SK-N-SH treated with all-trans-retinoic acid at 6 μM for 48 hours (cell line): ENCODE results near the gene LENEP.

Source experiments
- ATAC-seq: fragments of 200-7000 bp; cut with Tn5 transposase; 3 replicates; pipeline ENCODE4 v1.9.1; 2020; ENCODE audit warnings: mild to moderate bottlenecking, moderate library complexity
- ARNTL ChIP-seq: fragments of 450-650 bp; formaldehyde crosslinking; IDR thresholded peaks from 2 replicates; pipeline ENCODE4 v1.5.0; 2020; ENCODE audit warnings: low read depth, mild to moderate bottlenecking, moderate library complexity, borderline replicate concordance
- BACH2 ChIP-seq: fragments of 250-450 bp; sonication (Bioruptor Pico); IDR thresholded peaks from 2 replicates; pipeline ENCODE4 v1.9.0; 2021; ENCODE audit warnings: mild to moderate bottlenecking, borderline replicate concordance
- CREB5 ChIP-seq: fragments of 250-450 bp; sonication (Bioruptor Pico); IDR thresholded peaks from 2 replicates; pipeline ENCODE4 v1.5.1; 2020; ENCODE audit warnings: low read depth, mild to moderate bottlenecking, moderate library complexity
- CSDC2 ChIP-seq: fragments of 250-450 bp; sonication (Bioruptor Pico); IDR thresholded peaks from 2 replicates; pipeline ENCODE4 v1.5.0; 2020; ENCODE audit warnings: mild to moderate bottlenecking, moderate library complexity
- CSRNP3 ChIP-seq: fragments of 250-450 bp; sonication (Bioruptor Pico); IDR thresholded peaks from 2 replicates; pipeline ENCODE4 v1.5.1; 2021; ENCODE audit warnings: mild to moderate bottlenecking, moderate library complexity
- GLIS3 ChIP-seq: fragments of 250-450 bp; sonication (Bioruptor Pico); IDR thresholded peaks from 2 replicates; pipeline ENCODE4 v1.5.0; 2020; ENCODE audit warnings: mild to moderate bottlenecking, moderate library complexity
- ISL1 ChIP-seq: fragments of 250-450 bp; sonication (Bioruptor Pico); IDR thresholded peaks from 2 replicates; pipeline ENCODE4 v2.1.2; 2022; ENCODE audit warnings: mild to moderate bottlenecking, moderate library complexity
- OSR1 ChIP-seq: fragments of 250-450 bp; sonication (Bioruptor Pico); IDR thresholded peaks from 2 replicates; pipeline ENCODE4 v1.8.0; 2022; ENCODE audit warnings: moderate library complexity, mild to moderate bottlenecking, inconsistent platforms
- PATZ1 ChIP-seq: fragments of 250-450 bp; sonication (Bioruptor Pico); IDR thresholded peaks from 2 replicates; pipeline ENCODE4 v1.8.0; 2020; ENCODE audit warnings: mild to moderate bottlenecking, moderate library complexity, borderline replicate concordance
- PPARA ChIP-seq: fragments of 250-450 bp; sonication (Bioruptor Pico); IDR thresholded peaks from 2 replicates; pipeline ENCODE4 v1.5.0; 2020; ENCODE audit warnings: mild to moderate bottlenecking, borderline replicate concordance
- RARB ChIP-seq: fragments of 250-450 bp; sonication (Bioruptor Pico); IDR thresholded peaks from 2 replicates; pipeline ENCODE4 v1.8.0; 2021; ENCODE audit warnings: mild to moderate bottlenecking, moderate library complexity
- SNAI2 ChIP-seq: fragments of 250-450 bp; sonication (Bioruptor Pico); IDR thresholded peaks from 2 replicates; pipeline ENCODE4 v1.5.0; 2020; ENCODE audit warnings: mild to moderate bottlenecking, moderate library complexity
- TCF4 ChIP-seq: fragments of 250-450 bp; sonication (Bioruptor Pico); IDR thresholded peaks from 2 replicates; pipeline ENCODE4 v1.8.0; 2021; ENCODE audit warnings: mild to moderate bottlenecking, moderate library complexity, borderline replicate concordance
- TOX ChIP-seq: fragments of 250-450 bp; sonication (Bioruptor Pico); IDR thresholded peaks from 2 replicates; pipeline ENCODE4 v1.8.0; 2021; ENCODE audit warnings: mild to moderate bottlenecking, moderate library complexity, borderline replicate concordance
- ZC3H10 ChIP-seq: fragments of 250-450 bp; sonication (Bioruptor Pico); IDR thresholded peaks from 2 replicates; pipeline ENCODE4 v1.5.1; 2021; ENCODE audit warnings: mild to moderate bottlenecking, moderate library complexity
- ZFP3 ChIP-seq: fragments of 250-450 bp; sonication (Bioruptor Pico); IDR thresholded peaks from 2 replicates; pipeline ENCODE4 v1.5.0; 2020; ENCODE audit warnings: mild to moderate bottlenecking, moderate library complexity
- ZFP30 ChIP-seq: fragments of 450-650 bp; formaldehyde crosslinking; IDR thresholded peaks from 2 replicates; pipeline ENCODE4 v1.5.0; 2022; ENCODE audit warnings: mild to moderate bottlenecking, moderate library complexity
- ZNF565 ChIP-seq: fragments of 450-650 bp; formaldehyde crosslinking; conservative IDR thresholded peaks from 2 replicates; pipeline ENCODE4 v1.5.0; 2020; ENCODE audit warnings: low read depth, mild to moderate bottlenecking, moderate library complexity
- ZNF70 ChIP-seq: fragments of 450-650 bp; formaldehyde crosslinking; IDR thresholded peaks from 2 replicates; pipeline ENCODE4 v1.5.0; 2020; ENCODE audit warnings: mild to moderate bottlenecking, moderate library complexity
- ZNF8 ChIP-seq: fragments of 450-650 bp; formaldehyde crosslinking; IDR thresholded peaks from 2 replicates; pipeline ENCODE4 v1.5.0; 2020; ENCODE audit warnings: mild to moderate bottlenecking, moderate library complexity
- TF ChIP-seq, protein P1 (sequence below): fragments of 250-450 bp; sonication (Bioruptor Pico); IDR thresholded peaks from 2 replicates; pipeline ENCODE4 v1.5.0; 2020; ENCODE audit warnings: mild to moderate bottlenecking, moderate library complexity

Gene LENEP

DNA sequence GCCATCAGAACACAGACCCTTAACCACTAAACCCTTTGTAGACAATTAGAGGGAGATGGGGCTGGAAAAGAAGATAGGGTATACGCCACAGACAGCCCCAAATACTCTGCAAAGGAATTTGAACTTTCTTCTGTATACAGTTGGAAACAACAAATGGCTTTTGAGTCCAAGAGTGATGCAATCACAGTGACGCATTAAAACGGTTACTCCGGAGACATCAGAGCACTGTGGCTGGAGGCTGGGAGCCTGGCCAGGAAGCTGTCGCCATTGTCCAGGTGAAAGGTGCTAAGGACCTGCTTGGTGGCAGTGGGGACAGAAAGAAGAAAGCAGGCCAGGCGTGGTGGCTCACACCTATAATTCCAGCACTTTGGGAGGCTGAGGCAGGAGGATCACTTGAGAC is 6.1 kb upstream of the LENEP start:
- TF ChIP-seq CSDC2 (CRISPR knock-in tag) (no peak), ZNF8 (CRISPR knock-in tag) (no peak), ZFP3 (CRISPR knock-in tag) (no peak), PATZ1 (no peak), ZNF70 (no peak)
- TF ChIP-seq, all 23 proteins: peak for 0
- ATAC-seq, result no peak

DNA sequence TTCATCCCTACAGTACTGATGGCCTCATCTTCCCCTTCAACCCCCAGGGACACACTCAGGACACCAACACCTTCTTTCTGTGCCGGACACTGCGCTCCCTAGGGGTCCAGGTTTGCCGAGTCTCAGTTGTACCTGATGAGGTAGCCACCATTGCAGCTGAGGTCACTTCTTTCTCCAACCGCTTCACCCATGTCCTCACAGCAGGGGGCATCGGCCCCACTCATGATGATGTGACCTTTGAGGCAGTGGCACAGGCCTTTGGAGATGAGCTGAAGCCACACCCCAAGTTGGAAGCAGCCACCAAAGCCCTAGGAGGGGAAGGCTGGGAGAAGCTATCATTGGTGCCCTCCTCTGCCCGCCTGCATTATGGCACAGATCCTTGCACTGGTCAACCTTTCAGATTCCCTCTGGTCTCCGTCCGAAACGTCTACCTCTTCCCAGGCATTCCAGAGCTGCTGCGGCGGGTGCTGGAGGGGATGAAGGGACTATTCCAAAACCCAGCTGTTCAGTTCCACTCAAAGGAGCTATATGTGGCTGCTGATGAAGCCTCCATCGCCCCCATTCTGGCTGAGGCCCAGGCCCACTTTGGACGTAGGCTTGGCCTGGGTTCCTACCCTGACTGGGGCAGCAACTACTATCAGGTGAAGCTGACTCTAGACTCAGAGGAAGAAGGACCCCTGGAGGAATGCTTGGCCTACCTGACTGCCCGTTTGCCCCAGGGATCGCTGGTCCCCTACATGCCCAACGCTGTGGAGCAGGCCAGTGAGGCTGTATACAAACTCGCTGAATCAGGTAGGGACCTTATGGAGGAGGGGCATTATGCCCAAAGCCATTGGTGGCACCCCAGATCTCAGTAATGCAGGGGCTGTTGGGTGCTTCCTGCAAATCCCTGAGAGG is 5.1 kb upstream of the LENEP start:
- no peak for ATAC-seq
- TF ChIP-seq ZFP3 (CRISPR knock-in tag), result no peak
- no peak for TF ChIP-seq PPARA (CRISPR knock-in tag)
- no peak for TF ChIP-seq SNAI2 (CRISPR knock-in tag)
- no peak for TF ChIP-seq PATZ1
- TF ChIP-seq ARNTL (CRISPR knock-in tag), result no peak
- no peak for TF ChIP-seq ZFP30 (CRISPR knock-in tag)
- TF ChIP-seq CSDC2 (CRISPR knock-in tag), result no peak
- TF ChIP-seq BACH2, result no peak
- TF ChIP-seq OSR1 (CRISPR knock-in tag), result no peak
- no peak for TF ChIP-seq TCF4
- no peak for TF ChIP-seq GLIS3 (CRISPR knock-in tag)
- no peak for TF ChIP-seq ZNF70
- TF ChIP-seq CREB5, result no peak
- no peak for TF ChIP-seq ZC3H10

GRCh38 chr1:154989195-154989860 is 4.1 kb upstream of the LENEP start:
- TF ChIP-seq OSR1 (CRISPR knock-in tag), result no peak
- ATAC-seq, result no peak

DNA sequence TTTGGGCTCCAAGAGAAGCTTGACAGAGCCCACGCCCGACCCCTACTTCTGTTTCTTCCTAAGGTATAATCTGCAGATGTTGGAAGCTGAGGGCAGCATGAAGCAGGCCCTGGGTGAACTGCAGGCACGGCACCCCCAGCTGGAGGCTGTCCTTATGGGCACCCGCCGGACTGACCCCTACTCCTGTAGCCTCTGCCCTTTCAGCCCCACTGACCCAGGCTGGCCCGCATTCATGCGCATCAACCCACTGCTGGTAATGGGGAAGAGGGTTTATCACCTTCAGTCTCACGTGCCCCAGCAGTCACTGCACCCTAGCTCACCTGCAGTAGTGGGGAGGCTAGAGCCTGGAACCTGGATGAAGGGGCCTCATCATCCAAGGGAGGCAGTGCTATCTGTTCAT is 3.1 kb upstream of the LENEP start:
- TF ChIP-seq TOX (CRISPR knock-in tag) (no peak), ZFP30 (CRISPR knock-in tag) (no peak), ZNF70 (no peak), CREB5 (no peak), OSR1 (CRISPR knock-in tag) (no peak), ARNTL (CRISPR knock-in tag) (no peak), RARB (CRISPR knock-in tag) (no peak), CSRNP3 (no peak), ZFP3 (CRISPR knock-in tag) (no peak), GLIS3 (CRISPR knock-in tag) (no peak), TCF4 (no peak), SNAI2 (CRISPR knock-in tag) (no peak), ISL1 (no peak), ZNF565 (CRISPR knock-in tag) (no peak)
- TF ChIP-seq, protein P1, sequence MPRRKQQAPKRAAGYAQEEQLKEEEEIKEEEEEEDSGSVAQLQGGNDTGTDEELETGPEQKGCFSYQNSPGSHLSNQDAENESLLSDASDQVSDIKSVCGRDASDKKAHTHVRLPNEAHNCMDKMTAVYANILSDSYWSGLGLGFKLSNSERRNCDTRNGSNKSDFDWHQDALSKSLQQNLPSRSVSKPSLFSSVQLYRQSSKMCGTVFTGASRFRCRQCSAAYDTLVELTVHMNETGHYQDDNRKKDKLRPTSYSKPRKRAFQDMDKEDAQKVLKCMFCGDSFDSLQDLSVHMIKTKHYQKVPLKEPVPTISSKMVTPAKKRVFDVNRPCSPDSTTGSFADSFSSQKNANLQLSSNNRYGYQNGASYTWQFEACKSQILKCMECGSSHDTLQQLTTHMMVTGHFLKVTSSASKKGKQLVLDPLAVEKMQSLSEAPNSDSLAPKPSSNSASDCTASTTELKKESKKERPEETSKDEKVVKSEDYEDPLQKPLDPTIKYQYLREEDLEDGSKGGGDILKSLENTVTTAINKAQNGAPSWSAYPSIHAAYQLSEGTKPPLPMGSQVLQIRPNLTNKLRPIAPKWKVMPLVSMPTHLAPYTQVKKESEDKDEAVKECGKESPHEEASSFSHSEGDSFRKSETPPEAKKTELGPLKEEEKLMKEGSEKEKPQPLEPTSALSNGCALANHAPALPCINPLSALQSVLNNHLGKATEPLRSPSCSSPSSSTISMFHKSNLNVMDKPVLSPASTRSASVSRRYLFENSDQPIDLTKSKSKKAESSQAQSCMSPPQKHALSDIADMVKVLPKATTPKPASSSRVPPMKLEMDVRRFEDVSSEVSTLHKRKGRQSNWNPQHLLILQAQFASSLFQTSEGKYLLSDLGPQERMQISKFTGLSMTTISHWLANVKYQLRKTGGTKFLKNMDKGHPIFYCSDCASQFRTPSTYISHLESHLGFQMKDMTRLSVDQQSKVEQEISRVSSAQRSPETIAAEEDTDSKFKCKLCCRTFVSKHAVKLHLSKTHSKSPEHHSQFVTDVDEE (CRISPR knock-in tag), result no peak
- ATAC-seq, result no peak
